GM21390 (cell line): ENCODE measurements around the gene ZNF554.
"Not testable (repeated sequence)": the region's sequence is repeated elsewhere in the genome, so short reads cannot be mapped to it uniquely, and the experiment has no call there.

Source experiments
- ATAC-seq: cut with Tn5 transposase; IDR thresholded peaks from one replicate; pipeline ENCODE4 v1.9.1; 2021; ENCODE audit not compliant: unreplicated experiment

Gene ZNF554

GRCh38 chr19:2806736-2807378, 12.8 kb upstream of the ZNF554 start:
- ATAC-seq, result no peak

GRCh38 chr19:2807379-2808128, 12.1 kb upstream of the ZNF554 start:
- no peak for ATAC-seq

DNA sequence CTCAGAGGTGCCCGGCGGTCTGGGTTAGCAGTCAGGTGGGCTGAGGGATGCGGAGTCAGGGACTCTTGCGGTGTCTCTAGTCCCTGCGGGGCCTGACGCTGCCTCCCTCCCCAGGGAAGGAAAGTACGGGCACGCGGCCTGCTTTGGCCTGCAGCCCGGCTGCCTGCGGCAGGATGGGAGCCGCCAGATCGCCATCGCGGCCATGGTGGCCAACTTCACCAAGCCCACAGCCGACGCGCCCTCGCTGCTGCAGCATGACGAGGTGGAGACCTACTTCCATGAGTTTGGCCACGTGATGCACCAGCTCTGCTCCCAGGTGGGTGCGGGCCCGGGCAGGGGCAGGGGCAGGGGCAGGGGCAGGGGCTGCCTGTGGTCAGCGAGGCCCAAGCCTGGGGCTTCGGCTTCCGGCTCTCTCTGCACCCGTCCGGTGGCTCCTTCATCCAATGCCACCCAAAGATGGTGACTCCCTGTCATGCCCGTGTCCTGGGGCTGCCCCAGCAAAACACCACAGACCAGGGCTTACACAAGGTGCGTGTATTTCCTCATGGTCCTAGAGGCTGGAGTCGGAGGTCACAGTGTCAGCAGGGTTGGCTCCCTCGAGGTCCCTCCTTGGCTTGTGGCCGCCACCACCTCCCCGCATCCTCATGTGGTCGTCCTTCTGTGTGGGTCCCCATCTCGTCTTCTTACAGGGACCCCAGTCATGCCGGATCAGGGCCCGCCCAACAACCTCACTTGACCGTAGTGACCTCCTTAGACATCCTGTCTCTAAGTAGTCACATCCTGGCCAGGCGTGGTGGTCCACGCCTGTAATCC, 11.3 kb upstream of the ZNF554 start:
- ATAC-seq, result no peak

DNA sequence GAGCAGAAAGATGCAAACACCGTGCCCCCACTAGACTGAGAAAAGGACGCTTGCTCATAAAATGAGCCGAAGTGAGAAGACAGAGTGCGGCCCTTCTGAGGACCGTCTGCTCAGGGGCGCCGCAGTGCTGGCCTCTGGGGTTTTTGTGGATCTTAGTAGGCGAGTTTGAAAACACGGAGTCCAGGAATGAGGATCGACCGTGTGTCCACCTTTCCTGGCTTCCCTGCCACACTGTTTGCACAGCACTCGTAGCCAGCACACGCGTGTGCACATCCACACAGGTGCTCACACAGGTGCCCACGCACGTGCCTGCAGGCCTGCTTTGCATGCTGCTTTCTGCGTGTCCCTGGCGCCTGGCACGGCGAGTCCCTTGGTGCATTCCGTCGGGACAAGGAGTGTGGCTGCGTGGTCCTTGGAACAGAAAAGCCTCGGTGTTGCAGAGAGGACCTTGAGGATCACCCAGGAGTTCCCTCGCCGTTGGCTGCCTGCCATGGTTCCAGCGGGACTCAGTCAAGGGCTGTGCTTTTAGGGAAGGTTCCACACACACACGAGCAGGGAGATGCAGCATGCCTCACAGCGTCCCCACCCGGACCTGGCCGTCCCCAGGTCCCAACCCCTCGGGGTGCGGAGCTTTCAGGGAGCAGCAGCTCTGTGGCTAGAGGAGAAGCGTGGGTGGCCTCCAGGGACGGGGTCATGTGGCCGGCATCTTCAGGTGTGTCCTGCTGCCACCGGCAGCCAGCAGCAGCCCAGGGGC, 10.1 kb upstream of the ZNF554 start:
- no peak for ATAC-seq

GRCh38 chr19:2810141-2811091, 9.3 kb upstream of the ZNF554 start:
- no peak for ATAC-seq

- ATAC-seq, result no peak
These were observed 8.4 kb upstream of the ZNF554 start for GRCh38 chr19:2811221-2811722.

DNA sequence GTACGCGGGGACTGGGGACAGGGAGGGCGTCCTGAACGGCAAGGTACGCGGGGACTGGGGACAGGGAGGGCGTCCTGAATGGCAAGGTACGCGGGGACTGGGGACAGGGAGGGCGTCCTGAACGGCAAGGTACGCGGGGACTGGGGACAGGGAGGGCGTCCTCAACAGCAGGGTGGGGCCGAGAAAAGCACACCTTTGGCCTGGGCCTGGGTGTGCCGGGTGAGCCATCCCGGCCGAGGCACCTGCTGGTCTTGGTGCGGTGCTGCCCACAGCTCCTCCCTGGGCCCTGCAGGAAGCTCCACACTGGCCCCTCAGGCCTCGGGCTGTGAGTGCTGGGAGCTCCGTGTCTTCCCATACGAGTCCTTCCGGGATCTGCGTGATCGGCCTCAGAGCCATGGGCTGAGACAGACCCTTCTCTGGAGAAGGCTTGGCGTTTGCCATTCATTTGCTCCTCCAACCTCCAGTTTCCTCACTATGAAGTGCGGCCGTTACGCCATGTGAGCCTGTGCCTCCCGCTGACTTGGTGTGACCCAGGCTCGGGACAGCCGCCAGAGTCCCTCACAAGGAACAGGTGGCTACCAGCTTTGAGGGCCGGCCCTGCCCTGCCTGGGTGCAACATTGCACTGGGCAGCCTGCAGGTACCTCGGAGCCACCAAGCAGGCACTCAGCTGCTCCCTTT, 7.8 kb upstream of the ZNF554 start:
- ATAC-seq, result no peak

DNA sequence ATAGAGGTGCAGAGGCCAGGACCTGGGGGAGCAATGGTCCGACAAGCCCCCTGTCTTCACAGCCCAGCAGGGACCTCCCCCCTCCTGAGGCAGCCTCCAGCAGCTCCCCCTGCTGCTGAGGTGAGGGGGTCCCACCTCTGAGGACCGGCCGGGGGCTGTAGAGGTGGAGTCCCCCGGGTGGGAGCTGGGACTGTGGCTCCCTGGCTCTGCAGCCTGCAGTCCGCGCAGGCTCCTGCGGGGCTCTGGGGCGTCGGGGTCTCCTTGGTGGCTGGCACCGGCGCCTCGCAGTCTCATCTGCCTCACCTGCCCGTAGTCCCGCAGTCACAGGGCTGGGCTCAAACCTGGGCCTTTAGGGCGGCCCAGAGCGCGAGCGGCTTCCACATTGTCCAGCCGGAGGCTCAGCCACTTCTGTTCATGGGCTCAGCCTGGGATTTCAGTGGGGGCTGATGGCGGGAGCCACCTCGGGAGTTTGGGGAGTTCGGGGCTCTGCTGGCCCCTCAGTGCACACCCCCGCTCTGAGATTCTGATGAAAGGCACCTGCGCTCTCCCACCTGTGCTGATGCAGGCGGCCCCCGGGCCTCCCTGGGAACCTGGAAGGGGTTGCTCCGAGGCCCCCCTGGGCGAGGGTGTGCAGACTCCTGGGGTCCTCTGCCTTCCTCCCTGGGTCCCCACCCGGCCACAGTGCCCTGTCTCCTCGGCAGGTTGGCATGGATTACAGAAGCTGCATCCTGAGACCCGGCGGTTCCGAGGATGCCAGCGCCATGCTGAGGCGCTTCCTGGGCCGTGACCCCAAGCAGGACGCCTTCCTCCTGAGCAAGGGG, 7.0 kb upstream of the ZNF554 start:
- ATAC-seq, result no peak

GRCh38 chr19:2813235-2814160, 6.2 kb upstream of the ZNF554 start:
- ATAC-seq, result no peak

DNA sequence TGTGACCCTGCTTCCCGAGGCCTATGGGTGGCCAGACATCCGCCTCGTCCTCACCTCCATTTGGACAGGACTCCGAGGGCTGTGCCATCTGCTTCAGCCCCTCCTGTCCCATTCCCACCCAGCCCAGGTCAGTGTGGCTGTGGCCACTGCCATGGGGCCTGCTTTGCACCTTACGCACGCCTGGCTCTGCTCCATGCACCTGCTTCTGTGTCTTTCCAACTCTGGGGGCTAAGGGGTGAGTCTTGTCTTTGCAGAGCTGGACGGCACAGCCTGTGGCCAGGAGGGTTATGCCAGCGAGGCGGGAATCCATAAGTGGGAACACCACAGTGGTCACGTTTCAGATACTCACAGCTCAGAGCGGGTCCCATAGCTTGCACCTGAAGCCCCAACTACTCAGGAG, 5.2 kb upstream of the ZNF554 start:
- ATAC-seq, result no peak

DNA sequence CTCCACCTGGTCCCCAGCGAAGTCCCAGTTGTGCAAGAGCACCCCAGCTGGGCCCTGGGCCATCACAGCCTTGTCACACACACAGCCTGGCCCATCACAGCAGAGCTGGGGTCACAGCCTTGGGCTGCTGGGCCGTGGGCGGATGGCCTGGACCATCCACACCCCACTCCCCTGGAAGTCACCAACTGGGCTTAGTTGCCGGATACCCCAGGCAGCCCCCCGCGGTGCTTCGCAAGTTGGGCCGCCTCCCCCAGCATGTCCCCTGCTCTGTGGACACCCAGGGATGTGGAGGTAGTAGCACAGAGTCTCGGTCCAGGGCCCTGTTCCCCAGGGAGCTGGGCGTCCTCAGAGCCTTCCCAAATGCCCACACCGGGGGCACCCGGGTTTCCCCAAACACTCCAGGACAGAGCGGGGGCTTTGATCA, 4.5 kb upstream of the ZNF554 start:
- no peak for ATAC-seq

GRCh38 chr19:2815923-2816322, 3.7 kb upstream of the ZNF554 start:
- ATAC-seq, result no peak

DNA sequence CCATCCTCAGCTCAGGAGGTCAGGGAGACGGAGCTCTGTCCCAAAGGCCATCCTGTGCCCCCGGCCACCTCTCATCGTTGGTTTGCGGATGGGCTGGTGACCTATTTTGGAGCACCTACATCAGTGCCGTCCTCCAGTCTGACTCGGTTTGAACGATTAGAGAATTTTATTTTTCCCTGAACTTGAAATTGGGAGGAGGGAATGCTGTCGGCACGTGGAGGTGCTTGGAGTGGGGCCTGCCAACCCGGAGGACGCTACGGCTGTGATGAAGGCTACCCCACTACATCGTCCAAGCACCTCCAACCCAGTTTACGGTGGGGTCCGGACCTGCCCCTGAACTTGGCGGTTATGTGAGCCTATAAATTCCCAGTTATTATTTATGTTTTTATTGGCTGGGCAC, 3.0 kb upstream of the ZNF554 start:
- ATAC-seq, result no peak

- ATAC-seq, result not testable (repeated sequence)
These were observed 2.3 kb upstream of the ZNF554 start for GRCh38 chr19:2817237-2817829.

- peak; percentile 3 for ATAC-seq
These were observed 539 bp downstream of the ZNF554 start for GRCh38 chr19:2820112-2820702.

GRCh38 chr19:2822846-2823245, 3.2 kb downstream of the ZNF554 start:
- no peak for ATAC-seq

DNA sequence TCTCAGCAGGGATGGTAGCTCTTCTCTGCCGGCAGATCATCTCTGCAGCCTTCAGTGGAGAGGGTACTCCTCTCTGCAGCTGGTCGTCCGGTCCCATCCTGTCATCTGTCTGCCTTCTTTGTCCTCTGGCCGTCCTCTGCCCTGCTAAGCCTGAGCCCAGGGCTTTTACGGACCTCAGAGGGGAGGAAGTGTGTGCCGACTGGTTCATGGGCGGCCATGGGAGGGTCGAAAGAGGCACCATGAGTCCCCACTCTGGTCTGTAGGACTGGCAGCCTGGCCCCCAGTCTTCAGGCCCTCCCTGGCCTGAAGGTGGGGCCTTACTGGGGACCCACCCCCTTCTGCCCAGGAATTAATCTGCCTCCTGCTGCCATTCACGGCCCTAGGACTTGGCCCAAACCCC, 4.0 kb downstream of the ZNF554 start:
- no peak for ATAC-seq
